Neural progenitor cell (in vitro differentiated cells): ENCODE measurements around the gene RIPPLY3.

Experiments
- CTCF ChIP-seq: fragments of 200-600 bp; sonication (generic); IDR thresholded peaks from 2 replicates; pipeline ENCODE4 v1.5.1; 2017; ENCODE audit warnings: antibody characterized with exemption, mild to moderate bottlenecking
- EZH2 ChIP-seq: fragments of 200-600 bp; sonication (generic); IDR thresholded peaks from 2 replicates; pipeline ENCODE4 v1.6.1; 2017; ENCODE audit warnings: antibody characterized with exemption, mild to moderate bottlenecking, moderate library complexity
- EZH2phosphoT487 ChIP-seq: fragments of 200-600 bp; sonication (generic); IDR thresholded peaks from 2 replicates; pipeline ENCODE4 v1.6.1; 2017; ENCODE audit warnings: antibody characterized with exemption

GRCh38 chr21:37065561-37066177 is 59.2 kb downstream of the RIPPLY3 start:
- no peak for TF ChIP-seq CTCF
- no peak for TF ChIP-seq EZH2phosphoT487
- no peak for TF ChIP-seq EZH2
